Cardiac ventricle fibroblast (primary cell): Measurements from ENCODE around the gene CARTPT. TPM values are rescaled to one million over a fixed set of nuclear protein-coding genes. Genes with fewer than 3 reads are reported as not detected.

Experiments
- total RNA-seq: library from RNA; depleted of rRNA; stranded (reverse); fragments of >200 nt; gene quantifications from 2 replicates; pipeline ENCODE4 v1.2.3, GENCODE V29; 2015

Gene CARTPT
- not detected in 2 replicates for total RNA-seq

DNA sequence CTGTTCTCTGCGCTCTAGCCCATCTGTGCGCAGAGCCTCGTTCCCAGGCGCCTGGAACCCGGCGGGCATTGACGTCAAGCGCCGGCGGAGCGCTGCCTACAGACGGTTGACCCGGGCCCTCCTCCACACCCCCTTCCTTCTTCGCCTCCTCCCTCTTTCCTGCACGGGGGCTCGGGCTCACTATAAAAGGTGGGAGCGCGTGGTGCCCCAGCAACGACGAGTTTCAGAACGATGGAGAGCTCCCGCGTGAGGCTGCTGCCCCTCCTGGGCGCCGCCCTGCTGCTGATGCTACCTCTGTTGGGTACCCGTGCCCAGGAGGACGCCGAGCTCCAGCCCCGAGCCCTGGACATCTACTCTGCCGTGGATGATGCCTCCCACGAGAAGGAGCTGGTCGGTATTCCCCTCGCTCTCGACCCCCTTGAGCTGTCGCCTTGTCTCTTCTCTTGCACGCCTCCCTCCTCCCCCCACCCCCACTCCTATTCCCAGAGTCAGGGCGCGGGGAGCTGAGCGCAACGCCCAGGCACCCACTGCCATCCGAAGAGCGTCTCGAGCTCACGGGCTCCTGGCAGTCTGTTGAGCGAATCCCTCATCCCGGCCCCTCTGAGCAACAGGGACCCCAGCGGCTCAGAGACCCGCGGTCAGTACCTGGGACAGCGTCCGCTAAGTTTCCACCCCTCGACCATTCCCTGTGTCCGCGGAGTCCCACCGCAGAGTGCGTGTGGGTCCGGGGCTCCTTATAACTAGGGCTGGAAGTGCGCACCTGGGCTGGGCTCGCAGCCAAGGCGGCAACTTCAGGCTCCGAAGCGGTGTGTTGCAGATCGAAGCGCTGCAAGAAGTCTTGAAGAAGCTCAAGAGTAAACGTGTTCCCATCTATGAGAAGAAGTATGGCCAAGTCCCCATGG, at the start of gene CARTPT:
TSS of gene CARTPT (plus strand) at position 213 of the 902 bp plus-strand sequence. CDS start at position 232, 19 bp downstream.

Other genes starting within 250 kb of the CARTPT start
- gene MCCC2, start 131.9 kb upstream of the CARTPT start, total RNA-seq: 20.5 and 28.7 TPM in 2 replicates